Putamen (tissue), 1 donor: ENCODE data around the gene CEACAM3.

ENCODE experiments used
- DNase-seq: peaks from one replicate; pipeline ENCODE4 v3.0.0-alpha.2; 2016; ENCODE audit warnings: low spot score

CEACAM3 gene

GRCh38 chr19:41845001-41845050, 48.4 kb downstream of the CEACAM3 start, which contains the start of gene DMRTC2:
DMRTC2 (plus strand) TSS chr19:41845042; CDS start chr19:41847429, 2,387 bp downstream.
- no peak for DNase-seq

- no peak for DNase-seq
Measured at GRCh38 chr19:41845051-41845590, 48.7 kb downstream of the CEACAM3 start.

- no peak for DNase-seq
Measured at GRCh38 chr19:41847351-41848105, 51.1 kb downstream of the CEACAM3 start.

- no peak for DNase-seq
Measured at GRCh38 chr19:41848666-41849065, 52.3 kb downstream of the CEACAM3 start.

GRCh38 chr19:41849067-41849466, 52.7 kb downstream of the CEACAM3 start:
- DNase-seq: no peak

GRCh38 chr19:41850381-41850780, 54.0 kb downstream of the CEACAM3 start:
- DNase-seq: no peak

- DNase-seq: no peak
Measured at GRCh38 chr19:41851456-41851855, 55.1 kb downstream of the CEACAM3 start.

- no peak for DNase-seq
Measured at GRCh38 chr19:41853344-41853743, 57.0 kb downstream of the CEACAM3 start.

- no peak for DNase-seq
Measured at GRCh38 chr19:41853768-41854167, 57.4 kb downstream of the CEACAM3 start.

GRCh38 chr19:41859213-41859617, 62.8 kb downstream of the CEACAM3 start:
- no peak for DNase-seq

- DNase-seq: peak; percentile 100
Measured at GRCh38 chr19:41859618-41860418, 63.4 kb downstream of the CEACAM3 start, which contains the start of gene RPS19. RPS19 (plus strand) TSS chr19:41860255; CDS start chr19:41860775, 520 bp downstream.

- no peak for DNase-seq
Measured at GRCh38 chr19:41860419-41861115, 64.2 kb downstream of the CEACAM3 start.
